ENCODE data around the gene LUC7L.

Gene LUC7L

DNA sequence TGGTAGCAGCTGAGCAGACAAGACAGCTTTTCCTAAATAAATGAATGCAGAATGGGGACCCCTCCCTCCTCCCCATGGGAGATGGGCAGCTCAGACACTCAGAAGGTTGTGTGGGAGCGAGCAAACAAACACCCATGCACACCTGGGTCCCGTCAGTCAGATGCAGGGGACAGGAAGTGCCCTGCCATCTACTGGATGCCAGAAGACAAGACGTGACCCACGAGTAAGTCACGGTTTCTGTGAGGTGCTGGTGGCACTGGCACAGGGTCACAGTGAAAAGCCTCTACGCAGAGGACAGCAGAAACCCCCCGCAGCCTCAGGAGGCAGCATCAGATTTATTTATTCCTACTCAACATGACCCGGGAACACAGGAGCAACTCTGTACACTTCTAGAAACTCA is 40.6 kb downstream of the LUC7L start:
- no peak overlapping the region for H3K14ac ChIP-seq (ENCODE audit: low read length)
- H2BK12ac ChIP-seq (ENCODE audit: low read length), result no peak overlapping the region
- no CpG with 5 or more reads among the region's 8 CpGs for WGBS (ENCODE audit: extremely low coverage, insufficient coverage, insufficient read length)
- H3K27ac ChIP-seq (ENCODE audit: low read depth, low read length), result no peak overlapping the region
- no peak overlapping the region for H3K4me2 ChIP-seq (ENCODE audit: low read length)
- H4K8ac ChIP-seq (ENCODE audit: low read depth, low read length), result no peak overlapping the region
- no peak overlapping the region for H2AK5ac ChIP-seq (ENCODE audit: low read length)
- H3K9ac ChIP-seq (ENCODE audit: low read length), result no peak overlapping the region
- peaks cover 67 to 73% of the 10 kb centered on the region in 2 experiments for H3K36me3 ChIP-seq (ENCODE audit: control insufficient read depth in 1 of 2, insufficient read depth in 2 of 2, low read length in 2 of 2)
- H3K18ac ChIP-seq (ENCODE audit: low read length), result no peak overlapping the region
- no peak overlapping the region for H4K12ac ChIP-seq (ENCODE audit: low read depth, low read length)
- H2BK5ac ChIP-seq (ENCODE audit: low read depth, low read length, poor library complexity), result no peak overlapping the region
- H2BK120ac ChIP-seq (ENCODE audit: insufficient read depth, low read length, poor library complexity), result no peak overlapping the region
- H3K4ac ChIP-seq (ENCODE audit: low read depth, low read length), result no peak overlapping the region
- H3K4me3 ChIP-seq (ENCODE audit: low read depth, low read length), result no peak overlapping the region
- no peak overlapping the region for H3K23ac ChIP-seq (ENCODE audit: low read length)
- H3K79me1 ChIP-seq (ENCODE audit: low read length), result no peaks in the 10 kb centered on the region
- no peaks in the 10 kb centered on the region for H3K27me3 ChIP-seq (ENCODE audit: insufficient read depth, low read length)
- no peaks in the 10 kb centered on the region for H3K9me3 ChIP-seq (ENCODE audit: insufficient read depth, low read depth, low read length)
- no peaks in the 10 kb centered on the region for H3K79me2 ChIP-seq (ENCODE audit: control insufficient read depth, insufficient read depth, low read length, poor library complexity)
- H3K4me1 ChIP-seq (ENCODE audit: control insufficient read depth in 1 of 2, insufficient read depth in 2 of 2, low read length in 2 of 2), result no peaks in the 10 kb centered on the region
- DNase-seq, result no peak
- no peak overlapping the region for H2AFZ ChIP-seq (ENCODE audit: insufficient read depth, low read length, poor library complexity)
- no peak overlapping the region for H4K91ac ChIP-seq (ENCODE audit: low read depth, low read length)

DNA sequence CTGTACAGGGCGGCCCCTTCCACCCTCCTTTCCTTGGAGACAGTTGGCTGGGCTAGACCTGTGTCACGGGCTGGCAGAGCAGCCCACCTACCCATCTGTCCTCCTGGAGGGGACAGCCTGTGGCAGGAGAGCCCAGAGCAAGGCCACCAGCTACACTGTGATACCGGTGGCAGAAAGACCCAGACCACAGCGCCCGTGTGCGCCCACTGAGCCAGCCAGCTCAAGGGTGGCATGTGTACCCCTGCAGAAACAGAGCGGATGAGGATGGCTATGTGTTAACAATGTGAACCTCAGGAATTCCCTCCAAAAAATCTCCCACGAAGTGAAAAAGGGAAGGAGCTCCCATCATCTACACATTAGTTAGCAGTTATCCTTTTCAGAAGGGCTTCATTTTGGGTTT is 41.9 kb downstream of the LUC7L start:
- H3K4me2 ChIP-seq (ENCODE audit: low read length), result no peak overlapping the region
- H4K12ac ChIP-seq (ENCODE audit: low read depth, low read length), result no peak overlapping the region
- H2BK12ac ChIP-seq (ENCODE audit: low read length), result no peak overlapping the region
- H2AFZ ChIP-seq (ENCODE audit: insufficient read depth, low read length, poor library complexity), result no peak overlapping the region
- no peak overlapping the region for H4K8ac ChIP-seq (ENCODE audit: low read depth, low read length)
- no peaks in the 10 kb centered on the region for H3K27me3 ChIP-seq (ENCODE audit: insufficient read depth, low read length)
- no peaks in the 10 kb centered on the region for H3K4me1 ChIP-seq (ENCODE audit: control insufficient read depth in 1 of 2, insufficient read depth in 2 of 2, low read length in 2 of 2)
- no peak overlapping the region for H3K14ac ChIP-seq (ENCODE audit: low read length)
- H3K4me3 ChIP-seq (ENCODE audit: low read depth, low read length), result no peak overlapping the region
- H3K23ac ChIP-seq (ENCODE audit: low read length), result no peak overlapping the region
- H4K91ac ChIP-seq (ENCODE audit: low read depth, low read length), result no peak overlapping the region
- WGBS (ENCODE audit: extremely low coverage, insufficient coverage, insufficient read length), result no CpG with 5 or more reads among the region's 8 CpGs
- no peaks in the 10 kb centered on the region for H3K79me2 ChIP-seq (ENCODE audit: control insufficient read depth, insufficient read depth, low read length, poor library complexity)
- peaks cover 54 to 69% of the 10 kb centered on the region in 2 experiments for H3K36me3 ChIP-seq (ENCODE audit: control insufficient read depth in 1 of 2, insufficient read depth in 2 of 2, low read length in 2 of 2)
- H3K18ac ChIP-seq (ENCODE audit: low read length), result no peak overlapping the region
- H3K79me1 ChIP-seq (ENCODE audit: low read length), result no peaks in the 10 kb centered on the region
- no peaks in the 10 kb centered on the region for H3K9me3 ChIP-seq (ENCODE audit: insufficient read depth, low read depth, low read length)
- H2AK5ac ChIP-seq (ENCODE audit: low read length), result no peak overlapping the region
- no peak overlapping the region for H3K27ac ChIP-seq (ENCODE audit: low read depth, low read length)
- H2BK5ac ChIP-seq (ENCODE audit: low read depth, low read length, poor library complexity), result no peak overlapping the region
- H3K9ac ChIP-seq (ENCODE audit: low read length), result no peak overlapping the region
- H2BK120ac ChIP-seq (ENCODE audit: insufficient read depth, low read length, poor library complexity), result no peak overlapping the region
- H3K4ac ChIP-seq (ENCODE audit: low read depth, low read length), result no peak overlapping the region
- no peak for DNase-seq

DNA sequence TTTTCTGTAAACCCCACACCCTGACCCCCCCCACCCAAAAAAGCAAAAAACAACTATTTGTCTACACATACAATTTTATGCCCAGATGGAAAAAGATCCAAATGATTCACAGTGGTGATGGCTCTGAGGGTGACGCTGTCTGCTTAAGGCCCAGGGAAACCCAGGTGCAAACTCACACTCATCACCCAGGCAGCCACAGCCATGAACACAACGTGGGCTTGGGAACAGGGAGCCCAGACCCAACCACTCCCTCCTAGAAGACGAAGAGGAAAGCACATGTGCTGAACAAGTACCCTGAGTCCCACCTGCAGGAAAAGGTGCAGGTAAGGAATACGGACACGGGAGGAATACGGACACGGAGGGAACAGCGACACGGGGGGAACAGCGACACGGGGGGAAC is 43.6 kb downstream of the LUC7L start:
- Histone ChIP-seq H4K91ac (ENCODE audit: low read depth, low read length) (no peak overlapping the region), H3K18ac (ENCODE audit: low read length) (no peak overlapping the region), H2BK120ac (ENCODE audit: insufficient read depth, low read length, poor library complexity) (no peak overlapping the region), H3K79me2 (ENCODE audit: control insufficient read depth, insufficient read depth, low read length, poor library complexity) (no peaks in the 10 kb centered on the region), H3K27me3 (ENCODE audit: insufficient read depth, low read length) (no peaks in the 10 kb centered on the region), H3K9ac (ENCODE audit: low read length) (no peak overlapping the region), H3K4me1 (ENCODE audit: control insufficient read depth in 1 of 2, insufficient read depth in 2 of 2, low read length in 2 of 2) (peaks cover 5 to 6% of the 10 kb centered on the region in 2 experiments), H3K14ac (ENCODE audit: low read length) (no peak overlapping the region), H3K9me3 (ENCODE audit: insufficient read depth, low read depth, low read length) (no peaks in the 10 kb centered on the region), H3K23ac (ENCODE audit: low read length) (no peak overlapping the region), H4K12ac (ENCODE audit: low read depth, low read length) (no peak overlapping the region), H2AK5ac (ENCODE audit: low read length) (no peak overlapping the region), H3K36me3 (ENCODE audit: control insufficient read depth in 1 of 2, insufficient read depth in 2 of 2, low read length in 2 of 2) (peaks cover 41 to 53% of the 10 kb centered on the region in 2 experiments), H3K4me2 (ENCODE audit: low read length) (no peak overlapping the region), H4K8ac (ENCODE audit: low read depth, low read length) (no peak overlapping the region), H2BK5ac (ENCODE audit: low read depth, low read length, poor library complexity) (no peak overlapping the region), H2BK12ac (ENCODE audit: low read length) (no peak overlapping the region), H3K79me1 (ENCODE audit: low read length) (no peaks in the 10 kb centered on the region), H3K4ac (ENCODE audit: low read depth, low read length) (no peak overlapping the region), H3K27ac (ENCODE audit: low read depth, low read length) (no peak overlapping the region), H3K4me3 (ENCODE audit: low read depth, low read length) (no peak overlapping the region), H2AFZ (ENCODE audit: insufficient read depth, low read length, poor library complexity) (no peak overlapping the region)
- DNase-seq, result peak in 1 of 2 donors; percentile 45
- no CpG with 5 or more reads among the region's 11 CpGs for WGBS (ENCODE audit: extremely low coverage, insufficient coverage, insufficient read length)

DNA sequence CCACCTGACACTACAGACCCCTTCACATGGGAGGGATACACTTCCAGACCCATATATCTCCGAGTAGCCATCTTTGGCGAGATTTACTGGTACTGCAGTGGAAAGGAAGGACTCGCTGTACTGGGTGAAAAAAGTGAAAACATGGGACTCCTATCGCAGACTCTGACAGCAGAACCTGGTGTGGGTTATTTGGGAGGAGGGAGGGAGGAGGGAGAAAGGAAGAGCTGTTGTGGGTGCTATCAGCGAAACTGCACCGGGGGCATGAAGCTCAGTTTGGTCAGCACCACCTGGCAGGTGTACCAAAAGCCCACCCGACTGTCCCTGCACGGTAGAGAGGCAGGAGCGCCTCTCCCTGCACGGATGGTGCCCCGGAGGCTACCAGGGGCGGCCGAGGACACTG is 44.0 kb downstream of the LUC7L start:
- no peaks in the 10 kb centered on the region for H3K27me3 ChIP-seq (ENCODE audit: insufficient read depth, low read length)
- H4K8ac ChIP-seq (ENCODE audit: low read depth, low read length), result no peak overlapping the region
- no peak overlapping the region for H3K4me3 ChIP-seq (ENCODE audit: low read depth, low read length)
- no CpG with 5 or more reads among the region's 13 CpGs for WGBS (ENCODE audit: extremely low coverage, insufficient coverage, insufficient read length)
- H3K14ac ChIP-seq (ENCODE audit: low read length), result no peak overlapping the region
- H3K79me1 ChIP-seq (ENCODE audit: low read length), result no peaks in the 10 kb centered on the region
- H2AFZ ChIP-seq (ENCODE audit: insufficient read depth, low read length, poor library complexity), result no peak overlapping the region
- H3K18ac ChIP-seq (ENCODE audit: low read length), result no peak overlapping the region
- no peak for DNase-seq
- no peak overlapping the region for H4K91ac ChIP-seq (ENCODE audit: low read depth, low read length)
- H4K12ac ChIP-seq (ENCODE audit: low read depth, low read length), result no peak overlapping the region
- peaks cover 37 to 49% of the 10 kb centered on the region in 2 experiments for H3K36me3 ChIP-seq (ENCODE audit: control insufficient read depth in 1 of 2, insufficient read depth in 2 of 2, low read length in 2 of 2)
- H3K4me2 ChIP-seq (ENCODE audit: low read length), result no peak overlapping the region
- H3K9ac ChIP-seq (ENCODE audit: low read length), result no peak overlapping the region
- peaks cover 5 to 8% of the 10 kb centered on the region in 2 experiments for H3K4me1 ChIP-seq (ENCODE audit: control insufficient read depth in 1 of 2, insufficient read depth in 2 of 2, low read length in 2 of 2)
- H3K9me3 ChIP-seq (ENCODE audit: insufficient read depth, low read depth, low read length), result no peaks in the 10 kb centered on the region
- H2BK120ac ChIP-seq (ENCODE audit: insufficient read depth, low read length, poor library complexity), result no peak overlapping the region
- no peak overlapping the region for H3K23ac ChIP-seq (ENCODE audit: low read length)
- no peak overlapping the region for H2BK12ac ChIP-seq (ENCODE audit: low read length)
- no peaks in the 10 kb centered on the region for H3K79me2 ChIP-seq (ENCODE audit: control insufficient read depth, insufficient read depth, low read length, poor library complexity)
- H2BK5ac ChIP-seq (ENCODE audit: low read depth, low read length, poor library complexity), result no peak overlapping the region
- H2AK5ac ChIP-seq (ENCODE audit: low read length), result no peak overlapping the region
- no peak overlapping the region for H3K27ac ChIP-seq (ENCODE audit: low read depth, low read length)
- H3K4ac ChIP-seq (ENCODE audit: low read depth, low read length), result no peak overlapping the region
